ENCODE results near the gene RGS9.
"Not testable (repeated sequence)": the region's sequence is repeated elsewhere in the genome, so short reads cannot be mapped to it uniquely, and the experiment has no call there.

Gene RGS9

GRCh38 chr17:65137021-65137939, at the start of gene RGS9:
Gene RGS9 (plus strand): TSS chr17:65137370. CDS start chr17:65137541, 171 bp downstream.
- DNase-seq (ENCODE audit: low read depth, low spot score) = peak; percentile 68

GRCh38 chr17:65088621-65089360, 48.4 kb upstream of the RGS9 start:
- no peak for DNase-seq (ENCODE audit: low read depth, low spot score)

- no peak for DNase-seq (ENCODE audit: low read depth, low spot score)
These were observed 44.9 kb upstream of the RGS9 start for GRCh38 chr17:65092262-65092661.

- not testable (repeated sequence) for DNase-seq (ENCODE audit: low read depth, low spot score)
These were observed 44.3 kb upstream of the RGS9 start for GRCh38 chr17:65092721-65093356.

GRCh38 chr17:65093930-65094329, 43.2 kb upstream of the RGS9 start:
- DNase-seq (ENCODE audit: low read depth, low spot score) = no peak

GRCh38 chr17:65095465-65095864, 41.7 kb upstream of the RGS9 start:
- DNase-seq (ENCODE audit: low read depth, low spot score) = no peak

GRCh38 chr17:65096382-65096781, 40.8 kb upstream of the RGS9 start:
- DNase-seq (ENCODE audit: low read depth, low spot score) = not testable (repeated sequence)

- DNase-seq (ENCODE audit: low read depth, low spot score) = no peak
These were observed 40.1 kb upstream of the RGS9 start for GRCh38 chr17:65097110-65097509.

- DNase-seq (ENCODE audit: low read depth, low spot score) = no peak
These were observed 37.7 kb upstream of the RGS9 start for GRCh38 chr17:65099475-65099874.

- DNase-seq (ENCODE audit: low read depth, low spot score) = peak; percentile 58
These were observed 37.2 kb upstream of the RGS9 start for GRCh38 chr17:65099941-65100315.

- peak; percentile 62 for DNase-seq (ENCODE audit: low read depth, low spot score)
These were observed 36.6 kb upstream of the RGS9 start for GRCh38 chr17:65100316-65101140.

GRCh38 chr17:65101371-65101770, 35.8 kb upstream of the RGS9 start:
- DNase-seq (ENCODE audit: low read depth, low spot score) = no peak

GRCh38 chr17:65102235-65102634, 34.9 kb upstream of the RGS9 start:
- DNase-seq (ENCODE audit: low read depth, low spot score) = no peak

GRCh38 chr17:65102788-65103187, 34.4 kb upstream of the RGS9 start:
- DNase-seq (ENCODE audit: low read depth, low spot score) = no peak

GRCh38 chr17:65103431-65103830, 33.7 kb upstream of the RGS9 start:
- DNase-seq (ENCODE audit: low read depth, low spot score) = no peak

- DNase-seq (ENCODE audit: low read depth, low spot score) = no peak
These were observed 33.3 kb upstream of the RGS9 start for GRCh38 chr17:65103896-65104295.

- DNase-seq (ENCODE audit: low read depth, low spot score) = no peak
These were observed 32.6 kb upstream of the RGS9 start for GRCh38 chr17:65104541-65104940.

GRCh38 chr17:65104973-65105372, 32.2 kb upstream of the RGS9 start:
- no peak for DNase-seq (ENCODE audit: low read depth, low spot score)

- DNase-seq (ENCODE audit: low read depth, low spot score) = no peak
These were observed 29.0 kb upstream of the RGS9 start for GRCh38 chr17:65108152-65108551.

GRCh38 chr17:65109543-65109942, 27.6 kb upstream of the RGS9 start:
- no peak for DNase-seq (ENCODE audit: low read depth, low spot score)

- no peak for DNase-seq (ENCODE audit: low read depth, low spot score)
These were observed 27.0 kb upstream of the RGS9 start for GRCh38 chr17:65109990-65110680.
